GM12801 (cell line): ENCODE measurements around the gene TRIP12.

Source experiments
- TF ChIP-seq, protein P1 (sequence below): IDR thresholded peaks from one replicate; pipeline ENCODE4 v1.5.1; 2011; ENCODE audit warnings: control low read depth; ENCODE audit not compliant: insufficient read length; ENCODE audit errors: extremely low read depth

TRIP12 gene

DNA sequence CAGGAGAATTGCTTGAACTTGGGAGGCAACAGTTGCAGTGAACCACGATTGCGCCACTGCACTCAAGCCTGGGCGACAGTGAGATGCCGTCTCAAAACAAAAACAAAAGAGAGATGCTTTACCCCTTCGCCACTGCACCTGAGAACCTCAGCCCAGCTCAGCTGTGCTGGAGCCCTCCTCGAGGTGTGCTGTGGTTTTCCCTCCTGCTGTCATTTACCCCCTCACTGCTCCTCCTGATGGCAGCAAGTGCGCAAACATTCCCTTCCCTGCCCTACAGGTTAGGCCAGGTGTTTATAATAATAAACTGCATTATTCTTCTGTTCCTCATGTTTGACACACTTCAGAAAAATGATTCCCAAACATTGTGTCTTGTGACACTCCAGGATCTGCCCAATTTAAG, 8.8 kb upstream of the TRIP12 start:
- TF ChIP-seq, protein P1, sequence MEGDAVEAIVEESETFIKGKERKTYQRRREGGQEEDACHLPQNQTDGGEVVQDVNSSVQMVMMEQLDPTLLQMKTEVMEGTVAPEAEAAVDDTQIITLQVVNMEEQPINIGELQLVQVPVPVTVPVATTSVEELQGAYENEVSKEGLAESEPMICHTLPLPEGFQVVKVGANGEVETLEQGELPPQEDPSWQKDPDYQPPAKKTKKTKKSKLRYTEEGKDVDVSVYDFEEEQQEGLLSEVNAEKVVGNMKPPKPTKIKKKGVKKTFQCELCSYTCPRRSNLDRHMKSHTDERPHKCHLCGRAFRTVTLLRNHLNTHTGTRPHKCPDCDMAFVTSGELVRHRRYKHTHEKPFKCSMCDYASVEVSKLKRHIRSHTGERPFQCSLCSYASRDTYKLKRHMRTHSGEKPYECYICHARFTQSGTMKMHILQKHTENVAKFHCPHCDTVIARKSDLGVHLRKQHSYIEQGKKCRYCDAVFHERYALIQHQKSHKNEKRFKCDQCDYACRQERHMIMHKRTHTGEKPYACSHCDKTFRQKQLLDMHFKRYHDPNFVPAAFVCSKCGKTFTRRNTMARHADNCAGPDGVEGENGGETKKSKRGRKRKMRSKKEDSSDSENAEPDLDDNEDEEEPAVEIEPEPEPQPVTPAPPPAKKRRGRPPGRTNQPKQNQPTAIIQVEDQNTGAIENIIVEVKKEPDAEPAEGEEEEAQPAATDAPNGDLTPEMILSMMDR: no peak

DNA sequence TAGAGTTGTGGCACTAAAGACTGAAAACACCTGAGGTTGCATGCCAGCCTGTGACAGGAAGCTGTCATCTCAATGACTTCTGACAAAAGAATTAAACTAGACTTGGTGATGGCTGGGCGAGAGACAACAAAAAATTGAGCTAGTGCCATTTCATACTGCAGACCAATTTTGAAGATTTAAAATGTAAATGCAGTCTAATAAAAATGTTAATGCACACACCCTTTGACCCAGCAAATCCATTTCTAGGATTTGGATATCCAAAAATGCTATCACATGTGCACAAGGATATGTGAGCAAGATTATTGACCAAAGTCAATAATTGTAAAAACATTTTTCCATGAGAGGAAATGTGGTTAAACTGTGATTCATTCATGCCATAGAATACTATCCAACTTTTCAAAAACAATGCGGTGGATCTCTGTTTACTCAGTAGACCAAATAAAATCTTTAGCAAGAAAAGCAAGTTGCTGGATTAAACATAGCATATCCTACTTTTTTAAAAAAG, 6.1 kb upstream of the TRIP12 start:
- TF ChIP-seq, protein P1: no peak

- TF ChIP-seq, protein P1: no peak
These were observed 3.4 kb upstream of the TRIP12 start for GRCh38 chr2:229925201-229925600.

DNA sequence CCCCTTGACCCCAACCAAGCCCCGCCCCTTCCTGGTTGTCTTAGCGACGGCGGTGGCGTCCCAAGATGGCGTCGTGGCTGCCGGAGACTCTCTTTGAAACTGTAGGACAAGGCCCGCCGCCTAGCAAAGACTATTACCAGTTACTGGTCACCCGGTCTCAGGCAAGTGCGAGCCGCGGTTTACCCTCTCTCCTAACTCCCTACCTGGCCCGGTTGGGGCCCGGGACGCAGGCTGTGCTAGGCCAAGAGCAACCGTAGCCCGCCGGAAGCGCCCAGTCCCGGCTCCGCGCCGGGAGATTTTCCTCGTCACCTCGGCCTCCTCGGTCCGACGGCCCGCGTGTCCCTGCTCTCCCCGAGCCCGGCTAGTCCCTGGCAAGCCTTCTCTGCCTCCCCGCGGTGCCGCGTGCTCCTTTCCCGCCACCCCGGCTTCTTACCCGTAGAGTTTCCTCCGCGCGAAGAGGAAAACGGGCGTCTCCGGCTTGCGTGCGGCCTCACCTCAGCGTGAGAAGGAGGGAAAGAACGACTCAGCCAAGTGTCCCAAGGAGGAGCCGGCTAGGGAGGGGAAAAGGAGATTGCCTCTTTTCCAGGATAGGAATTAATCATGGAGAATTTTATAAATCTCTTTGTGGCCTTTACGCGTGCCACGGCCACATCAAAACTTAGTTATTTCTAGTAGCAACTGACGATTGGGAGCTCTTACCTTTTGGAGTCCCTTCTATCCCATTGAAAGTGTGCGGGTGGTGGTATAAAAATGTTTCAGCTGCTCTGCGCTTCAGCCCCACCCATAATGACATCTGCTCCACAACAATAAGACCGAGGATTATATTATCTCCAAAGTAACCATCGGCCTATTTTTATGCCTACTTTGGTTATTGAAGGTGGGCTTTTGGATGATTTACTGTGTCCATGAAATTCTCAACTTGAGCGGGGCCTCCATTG, 909 bp upstream of the TRIP12 start, which contains the start of gene FBXO36:
Gene FBXO36, plus strand, starts transcription at position 55 of the 938 bp plus-strand sequence. Its CDS starts 11 bp downstream, at position 66.
- TF ChIP-seq, protein P1: no peak

- TF ChIP-seq, protein P1: no peak
These were observed 513 bp downstream of the TRIP12 start for GRCh38 chr2:229921101-229921891.

DNA sequence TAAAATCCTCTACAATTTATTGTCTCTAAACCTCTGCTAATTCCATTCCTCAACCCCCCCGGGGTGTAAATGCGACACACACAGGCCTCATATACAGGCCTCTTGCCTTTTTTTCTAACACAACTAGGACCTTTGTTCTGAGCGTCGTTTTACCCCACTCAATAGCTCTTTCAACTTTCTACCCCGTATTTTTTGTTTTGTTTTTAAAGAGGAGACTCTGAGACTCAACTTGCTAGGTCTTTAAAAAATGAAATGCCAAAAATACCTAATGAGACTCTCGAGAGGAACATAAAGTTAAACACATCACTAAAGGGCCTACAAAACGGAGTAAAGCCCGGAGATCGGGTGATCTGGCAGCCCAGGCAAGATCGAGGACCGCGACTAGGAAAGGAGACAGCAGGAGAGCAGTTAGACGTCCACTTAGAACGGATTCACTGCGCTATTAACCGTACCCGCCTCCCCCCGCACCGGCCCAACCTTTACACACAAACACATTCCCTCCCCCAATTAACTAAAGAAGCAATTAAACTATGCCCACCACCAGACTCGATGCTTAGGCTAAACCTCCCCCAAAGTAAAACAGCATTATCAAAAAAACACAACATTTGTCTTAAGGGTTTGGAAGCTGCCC, 1.7 kb downstream of the TRIP12 start:
- TF ChIP-seq, protein P1: no peak

- TF ChIP-seq, protein P1: no peak
These were observed 4.0 kb downstream of the TRIP12 start for GRCh38 chr2:229917793-229918192.
